Osteoblast (primary cell): ENCODE measurements around the gene MYO1A. TPM values are rescaled to one million over a fixed set of nuclear protein-coding genes. Genes with fewer than 3 reads are reported as not detected.
"Not testable (repeated sequence)": the region's sequence is repeated elsewhere in the genome, so short reads cannot be mapped to it uniquely, and the experiment has no call there.

ENCODE experiments used
- DNase-seq: peaks from one replicate; pipeline ENCODE4 v3.0.0; 2011; ENCODE audit warnings: low spot score, mixed read lengths; ENCODE audit not compliant: insufficient read length; ENCODE audit errors: missing footprints
- H2AFZ ChIP-seq: 2 replicates; pipeline ENCODE4 v1.6.0; 2011; ENCODE audit warnings: mild to moderate bottlenecking, low read length
- H3K27ac ChIP-seq: 2 replicates; pipeline ENCODE4 v1.5.1; 2011; ENCODE audit warnings: mild to moderate bottlenecking, low read depth, low read length, moderate library complexity
- H3K27me3 ChIP-seq: 2 replicates; pipeline ENCODE4 v1.6.0; 2012; ENCODE audit warnings: mild to moderate bottlenecking, control low read depth, inconsistent platforms, low read length, moderate library complexity; ENCODE audit not compliant: insufficient read depth
- H3K36me3 ChIP-seq: 2 replicates; pipeline ENCODE4 v1.5.1; 2011; ENCODE audit warnings: mild to moderate bottlenecking, low read length, control low read depth, moderate library complexity; ENCODE audit not compliant: insufficient read depth
- H3K4me1 ChIP-seq: 2 replicates; pipeline ENCODE4 v1.5.1; 2011; ENCODE audit warnings: mild to moderate bottlenecking, low read length, control low read depth, moderate library complexity; ENCODE audit not compliant: insufficient read depth
- H3K4me2 ChIP-seq: 2 replicates; pipeline ENCODE4 v1.6.0; 2011; ENCODE audit warnings: mild to moderate bottlenecking, low read length; ENCODE audit not compliant: insufficient read depth
- H3K4me3 ChIP-seq: fragments of 200-600 bp; sonication (generic); 3 replicates; pipeline ENCODE4 v1.5.1; 2012; ENCODE audit warnings: mild to moderate bottlenecking, low read length, inconsistent platforms; ENCODE audit not compliant: insufficient read depth
- H3K79me2 ChIP-seq: 2 replicates; pipeline ENCODE4 v1.6.0; 2012; ENCODE audit warnings: mild to moderate bottlenecking, low read length, control low read depth, inconsistent platforms; ENCODE audit not compliant: insufficient read depth
- H3K9me3 ChIP-seq: 2 replicates; pipeline ENCODE4 v1.5.1; 2011; ENCODE audit warnings: low read depth, low read length, control low read depth
- H4K20me1 ChIP-seq: 2 replicates; pipeline ENCODE4 v1.6.0; 2012; ENCODE audit warnings: mild to moderate bottlenecking, low read length, control low read depth; ENCODE audit not compliant: insufficient read depth
- CTCF ChIP-seq: IDR thresholded peaks from 2 replicates; pipeline ENCODE4 v1.5.1; 2011; ENCODE audit warnings: mild to moderate bottlenecking, low read depth, low read length, moderate library complexity; ENCODE audit errors: extremely low read depth
- total RNA-seq: library from RNA; depleted of rRNA; stranded (reverse); fragments of >200 nt; gene quantifications from 2 replicates; pipeline ENCODE4 v1.2.3, GENCODE V29; 2012

MYO1A gene
- total RNA-seq, 1 donor: not detected

GRCh38 chr12:56983386-56983785 is 66.5 kb downstream of the MYO1A start:
- Histone ChIP-seq H3K4me3 (no peak overlapping the region), H3K9me3 (no peaks in the 10 kb centered on the region), H3K4me1 (no peaks in the 10 kb centered on the region), H3K36me3 (no peaks in the 10 kb centered on the region), H4K20me1 (no peaks in the 10 kb centered on the region), H3K4me2 (no peak overlapping the region), H3K27ac (no peak overlapping the region), H3K27me3 (no peaks in the 10 kb centered on the region), H2AFZ (no peak overlapping the region), H3K79me2 (no peaks in the 10 kb centered on the region)
- DNase-seq: no peak
- TF ChIP-seq CTCF: no peak

- not testable (repeated sequence) for H3K4me2 ChIP-seq, H3K27ac ChIP-seq, H3K4me3 ChIP-seq, DNase-seq, H3K79me2 ChIP-seq, H4K20me1 ChIP-seq, H3K36me3 ChIP-seq, H2AFZ ChIP-seq, H3K4me1 ChIP-seq, H3K9me3 ChIP-seq, H3K27me3 ChIP-seq
Measured at GRCh38 chr12:56982578-56983236, 67.2 kb downstream of the MYO1A start.

- no peak overlapping the region for H2AFZ ChIP-seq
Measured at GRCh38 chr12:56980941-56981530, 68.9 kb downstream of the MYO1A start.

GRCh38 chr12:56980268-56980667 is 69.7 kb downstream of the MYO1A start:
- TF ChIP-seq CTCF: no peak
- no peaks in the 10 kb centered on the region for H3K9me3 ChIP-seq
- H3K4me3 ChIP-seq: no peak overlapping the region
- no peaks in the 10 kb centered on the region for H4K20me1 ChIP-seq
- H3K4me2 ChIP-seq: no peak overlapping the region
- no peak for DNase-seq
- no peaks in the 10 kb centered on the region for H3K4me1 ChIP-seq
- H3K27me3 ChIP-seq: no peaks in the 10 kb centered on the region
- no peaks in the 10 kb centered on the region for H3K79me2 ChIP-seq
- peak overlapping the region; percentile 15 for H2AFZ ChIP-seq
- H3K27ac ChIP-seq: no peak overlapping the region
- no peaks in the 10 kb centered on the region for H3K36me3 ChIP-seq

More at GRCh38 chr12:56980941-56981530, 68.9 kb downstream of the MYO1A start:
- DNase-seq: no peak
- Histone ChIP-seq H3K4me3 (no peak overlapping the region), H3K4me1 (no peaks in the 10 kb centered on the region), H4K20me1 (no peaks in the 10 kb centered on the region), H3K27ac (no peak overlapping the region), H3K4me2 (no peak overlapping the region), H3K27me3 (no peaks in the 10 kb centered on the region), H3K36me3 (no peaks in the 10 kb centered on the region), H3K9me3 (no peaks in the 10 kb centered on the region), H3K79me2 (no peaks in the 10 kb centered on the region)
- no peak for TF ChIP-seq CTCF
